ENCODE data around the gene GPR35.

DNA sequence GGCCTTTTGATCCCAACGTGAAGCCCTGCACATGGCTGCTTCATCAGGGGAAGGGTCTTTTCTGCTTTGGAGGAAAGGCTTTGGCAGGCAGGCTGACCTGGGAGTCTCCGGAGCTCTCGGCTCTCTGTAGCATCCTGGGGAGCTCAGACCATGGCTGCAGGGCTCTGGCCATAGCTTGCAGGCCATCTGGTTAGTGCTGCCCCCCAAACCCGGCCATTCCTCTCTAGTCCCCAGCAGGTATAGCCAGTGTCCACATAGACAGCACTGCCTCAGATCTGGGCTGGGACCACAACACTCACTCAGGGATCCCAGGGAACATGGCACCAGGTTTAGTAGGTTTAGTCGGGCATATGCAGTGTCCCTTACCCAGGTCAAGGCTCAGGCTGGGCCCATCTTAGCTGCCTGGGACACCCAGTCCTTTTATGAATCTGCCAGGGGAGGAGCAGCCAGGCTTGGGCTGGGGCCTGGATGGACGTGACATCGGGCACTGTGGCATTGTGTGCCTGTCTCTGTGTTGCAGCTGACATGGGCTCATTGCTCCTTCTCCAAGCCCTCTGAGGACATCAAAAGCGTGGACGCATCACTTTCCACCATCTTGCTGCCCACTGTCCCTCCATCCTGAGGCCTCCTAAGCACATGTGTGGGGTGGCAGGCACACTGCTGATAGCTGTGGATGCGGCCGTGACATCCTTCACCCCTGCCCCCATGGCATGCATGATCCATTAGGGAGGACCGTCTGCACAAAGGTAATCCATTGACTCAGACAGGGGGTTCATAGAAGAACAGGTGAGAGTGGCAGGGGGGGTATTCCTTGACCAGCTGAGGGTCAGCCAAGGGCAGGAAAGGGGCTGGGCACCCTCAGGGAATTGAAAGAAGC is 19.2 kb upstream of the GPR35 start:
- TF ChIP-seq, protein P1, sequence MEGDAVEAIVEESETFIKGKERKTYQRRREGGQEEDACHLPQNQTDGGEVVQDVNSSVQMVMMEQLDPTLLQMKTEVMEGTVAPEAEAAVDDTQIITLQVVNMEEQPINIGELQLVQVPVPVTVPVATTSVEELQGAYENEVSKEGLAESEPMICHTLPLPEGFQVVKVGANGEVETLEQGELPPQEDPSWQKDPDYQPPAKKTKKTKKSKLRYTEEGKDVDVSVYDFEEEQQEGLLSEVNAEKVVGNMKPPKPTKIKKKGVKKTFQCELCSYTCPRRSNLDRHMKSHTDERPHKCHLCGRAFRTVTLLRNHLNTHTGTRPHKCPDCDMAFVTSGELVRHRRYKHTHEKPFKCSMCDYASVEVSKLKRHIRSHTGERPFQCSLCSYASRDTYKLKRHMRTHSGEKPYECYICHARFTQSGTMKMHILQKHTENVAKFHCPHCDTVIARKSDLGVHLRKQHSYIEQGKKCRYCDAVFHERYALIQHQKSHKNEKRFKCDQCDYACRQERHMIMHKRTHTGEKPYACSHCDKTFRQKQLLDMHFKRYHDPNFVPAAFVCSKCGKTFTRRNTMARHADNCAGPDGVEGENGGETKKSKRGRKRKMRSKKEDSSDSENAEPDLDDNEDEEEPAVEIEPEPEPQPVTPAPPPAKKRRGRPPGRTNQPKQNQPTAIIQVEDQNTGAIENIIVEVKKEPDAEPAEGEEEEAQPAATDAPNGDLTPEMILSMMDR (IDR thresholded peaks at IDR 0.05; ENCODE audit: insufficient read depth, low read depth, low read length), result no peak
- no peak for TF ChIP-seq EZH2 (IDR thresholded peaks at IDR 0.05; ENCODE audit: insufficient read depth, low read length)
